NCI-H146 treated with DMSO at 0.1 percent for 48 hours (cell line): Measurements from ENCODE around the gene ZNF165.
"Not testable (repeated sequence)": the region's sequence is repeated elsewhere in the genome, so short reads cannot be mapped to it uniquely, and the experiment has no call there.

Experiments
- DNase-seq: peaks from one replicate; lab custom pipeline; 2025; ENCODE audit not compliant: unreplicated experiment; lab: John Stamatoyannopoulos, UW

The ZNF165 gene

DNA sequence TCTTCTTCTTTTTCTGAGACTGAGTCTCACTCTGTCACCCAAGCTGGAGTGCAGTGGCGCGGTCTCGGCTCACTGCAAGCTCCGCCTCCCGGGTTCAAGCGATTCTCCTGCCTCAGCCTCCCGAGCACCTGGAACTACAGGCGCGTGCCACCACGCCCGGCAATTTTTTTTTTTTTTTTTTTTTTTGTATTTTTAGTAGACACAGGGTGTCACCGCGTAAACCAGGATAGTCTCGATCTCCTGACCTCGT lies at the start of gene ZNF165:
Gene ZNF165 (plus strand): TSS at position 188 of the 250 bp plus-strand sequence. CDS start 4,913 bp downstream, outside the sequence.
- not testable (repeated sequence) for DNase-seq

DNA sequence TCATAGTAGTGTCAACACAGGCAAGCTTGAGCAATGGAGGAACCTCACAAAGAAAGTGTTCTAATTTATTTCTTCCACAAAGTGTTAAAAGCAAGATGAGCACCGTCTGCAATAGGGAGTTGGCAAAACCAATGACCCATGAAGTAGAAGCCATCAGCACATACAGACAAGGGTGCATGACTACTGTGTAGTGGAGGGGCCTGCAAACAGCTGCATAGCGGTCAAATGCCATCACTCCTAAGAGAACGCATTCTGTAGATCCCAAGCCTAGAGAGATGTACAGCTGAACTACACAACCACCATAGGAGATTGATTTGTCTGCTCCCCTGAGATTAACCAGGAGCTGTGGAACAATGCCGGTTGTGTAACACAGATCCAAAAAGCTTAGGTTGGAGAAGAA lies 26.8 kb upstream of the ZNF165 start:
- DNase-seq = no peak

GRCh38 chr6:28060405-28060804 lies 20.0 kb upstream of the ZNF165 start:
- no peak for DNase-seq

- DNase-seq = no peak
Measured at GRCh38 chr6:28064272-28064671, 16.1 kb upstream of the ZNF165 start.

GRCh38 chr6:28068067-28068466 lies 12.3 kb upstream of the ZNF165 start:
- DNase-seq = no peak

- DNase-seq = not testable (repeated sequence)
Measured at GRCh38 chr6:28070968-28071367, 9.4 kb upstream of the ZNF165 start.

GRCh38 chr6:28078050-28078449 lies 2.3 kb upstream of the ZNF165 start:
- no peak for DNase-seq

- no peak for DNase-seq
Measured at GRCh38 chr6:28078836-28079235, 1.5 kb upstream of the ZNF165 start.

DNA sequence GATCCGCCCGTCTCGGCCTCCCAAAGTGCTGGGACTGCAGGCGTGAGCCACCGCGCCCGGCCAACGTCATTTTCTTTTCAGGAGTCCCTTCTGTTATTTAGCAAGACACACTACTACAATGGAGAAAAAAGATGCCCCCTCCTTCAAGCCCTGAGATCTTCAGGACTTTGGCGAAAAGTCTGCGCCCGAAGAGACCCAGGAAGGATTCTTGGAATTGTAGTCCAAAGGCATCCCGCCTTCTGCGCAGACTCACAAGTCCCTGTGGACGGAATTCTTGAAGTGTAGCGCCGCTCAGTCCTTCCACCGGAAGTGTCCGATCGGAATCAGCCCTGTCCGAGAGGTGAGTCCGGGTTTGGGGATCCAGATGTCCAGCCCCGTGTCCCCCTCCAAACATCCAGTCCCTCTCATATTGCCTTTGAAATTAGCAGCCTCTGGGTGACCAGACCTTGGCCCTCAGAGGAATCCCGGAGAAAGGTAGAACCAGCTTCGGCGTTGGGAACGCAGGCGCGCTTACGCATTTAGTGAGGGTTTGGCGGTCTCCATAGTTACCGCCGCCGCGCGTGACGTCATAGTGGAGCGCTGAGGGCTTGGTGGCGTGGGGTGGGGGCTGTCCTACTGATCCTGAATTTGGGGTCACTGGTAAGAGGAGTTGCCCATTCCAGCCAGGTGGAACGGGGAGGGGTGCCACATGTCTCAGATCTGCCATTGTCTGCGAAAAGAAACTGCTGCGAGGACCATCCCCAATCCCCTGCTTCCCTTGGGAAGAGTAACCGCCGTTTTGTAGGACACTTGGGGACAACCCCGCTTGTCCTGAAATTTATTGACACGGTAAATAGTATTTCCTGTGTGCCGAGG lies 490 bp downstream of the ZNF165 start:
- peak; percentile 87 for DNase-seq

DNA sequence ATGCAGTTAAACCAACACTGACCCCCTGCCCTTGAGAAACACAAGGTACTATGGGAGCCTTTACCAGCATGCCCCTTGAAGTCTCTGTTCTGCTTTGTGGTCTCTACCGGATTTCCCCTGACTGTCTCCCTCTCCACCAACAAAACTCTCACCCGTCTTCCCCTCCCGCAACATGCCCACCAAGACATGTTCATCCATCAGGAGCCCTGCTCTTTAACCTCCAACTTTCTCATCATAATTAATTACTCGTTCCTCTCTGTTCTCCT lies 1.1 kb downstream of the ZNF165 start:
- DNase-seq = no peak

GRCh38 chr6:28082939-28083338 lies 2.6 kb downstream of the ZNF165 start:
- DNase-seq = no peak

- no peak for DNase-seq
Measured at GRCh38 chr6:28089054-28089453, 8.7 kb downstream of the ZNF165 start.

DNA sequence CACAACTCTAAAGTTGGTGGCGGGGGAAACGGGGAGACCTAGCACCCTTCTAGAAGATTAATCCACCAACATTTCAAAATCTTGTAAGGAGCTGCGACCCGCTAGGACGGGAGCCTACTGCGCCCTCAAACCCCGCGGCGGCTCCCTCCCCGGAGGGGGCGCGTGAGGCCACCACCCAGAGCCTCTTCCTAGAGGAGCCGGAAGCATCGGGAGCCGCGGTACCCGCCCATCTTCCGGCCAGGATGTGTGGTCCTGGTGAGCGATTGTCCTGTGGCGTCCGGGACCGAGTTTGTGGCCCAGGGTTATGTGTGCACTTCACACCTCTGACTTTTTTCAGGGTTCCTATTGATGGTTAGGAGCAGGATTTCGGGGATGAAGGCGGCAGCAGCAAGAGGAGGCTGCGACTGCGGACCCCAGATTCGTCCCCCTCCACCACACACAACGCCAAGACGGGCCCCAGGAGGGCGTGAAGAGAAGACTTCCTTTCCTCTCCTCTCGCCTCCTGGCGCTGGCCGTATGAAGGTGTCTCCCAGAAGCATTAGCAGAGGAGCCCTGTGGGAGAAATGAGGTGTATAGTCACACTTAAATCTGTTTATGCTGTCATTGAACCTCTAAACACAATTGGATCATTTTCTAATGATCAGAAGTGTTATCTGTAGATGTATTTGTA lies 10.7 kb downstream of the ZNF165 start:
- no peak for DNase-seq

DNA sequence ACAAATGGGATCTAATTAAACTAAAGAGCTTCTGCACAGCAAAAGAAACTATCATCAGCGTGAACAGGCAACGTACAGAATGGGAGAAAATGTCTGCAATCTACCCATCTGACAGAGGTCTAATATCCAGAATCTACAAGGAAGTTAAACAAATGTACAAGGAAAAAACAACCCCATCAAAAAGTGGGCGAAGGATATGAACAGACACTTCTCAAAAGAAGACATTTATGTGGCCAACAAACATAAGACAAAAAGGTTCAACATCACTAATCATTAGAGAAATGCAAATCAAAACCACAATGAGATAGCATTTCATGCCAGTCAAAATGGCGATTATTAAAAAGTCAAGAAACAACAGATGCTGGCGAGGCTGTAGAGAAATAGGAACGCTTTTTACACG lies 21.9 kb downstream of the ZNF165 start:
- DNase-seq = not testable (repeated sequence)

DNA sequence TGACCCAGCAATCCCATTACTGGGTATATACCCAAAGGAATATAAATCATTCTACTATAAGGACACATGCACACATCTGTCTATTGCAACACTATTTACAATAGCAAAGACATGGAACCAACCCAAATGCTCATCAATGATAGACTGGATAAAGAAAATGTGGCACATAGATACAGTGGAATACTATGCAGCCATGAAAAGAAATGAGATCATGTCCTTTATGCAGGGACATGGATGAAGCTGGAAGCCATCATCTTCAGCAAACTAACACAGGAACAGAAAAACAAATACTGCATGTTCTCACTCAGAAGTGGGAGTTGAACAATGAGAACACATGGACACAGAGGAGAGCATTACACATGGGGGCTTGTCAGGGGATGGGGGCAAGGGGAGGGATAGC lies 22.3 kb downstream of the ZNF165 start:
- not testable (repeated sequence) for DNase-seq

DNA sequence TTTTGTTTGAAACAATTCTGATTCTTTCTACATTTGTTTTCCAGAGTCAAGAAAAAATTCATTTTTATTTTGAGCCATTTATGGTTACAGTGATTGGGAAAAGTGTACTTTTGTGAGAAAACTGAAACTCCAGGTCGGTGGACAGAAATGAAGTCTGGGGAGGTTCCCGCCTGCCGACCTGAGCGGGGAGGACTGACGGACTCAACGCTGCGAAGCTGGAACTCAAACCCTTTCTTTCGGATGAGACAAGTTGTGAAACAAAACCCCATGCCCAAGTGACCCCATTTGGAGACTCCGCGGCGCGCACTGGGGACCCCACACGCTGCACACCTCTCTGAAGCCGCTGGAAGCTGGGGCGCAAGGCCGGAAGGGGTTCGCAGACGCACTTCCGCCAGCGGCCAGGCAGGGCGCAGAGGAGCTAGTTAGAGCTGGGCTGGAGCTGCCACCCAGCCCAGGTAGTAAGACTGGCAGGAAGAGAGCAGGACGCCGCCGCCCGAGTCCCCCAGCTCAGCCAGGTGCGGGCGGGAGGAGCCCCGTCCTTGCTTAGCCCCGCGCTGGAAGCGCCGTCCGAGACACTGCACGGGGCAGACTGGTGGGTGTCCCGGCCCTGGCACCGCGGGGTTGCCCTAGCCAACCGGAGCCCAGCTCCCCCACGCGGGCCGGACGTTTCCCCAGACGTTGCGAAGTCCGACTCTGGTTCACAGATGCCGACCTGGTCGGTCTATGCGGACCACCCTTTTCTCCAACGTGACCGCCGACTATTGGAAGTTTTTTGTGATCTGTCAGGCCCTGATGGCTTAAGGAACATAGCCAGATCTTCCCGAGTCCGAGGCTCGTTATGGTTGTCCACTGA lies 24.2 kb downstream of the ZNF165 start:
- peak; percentile 74 for DNase-seq

DNA sequence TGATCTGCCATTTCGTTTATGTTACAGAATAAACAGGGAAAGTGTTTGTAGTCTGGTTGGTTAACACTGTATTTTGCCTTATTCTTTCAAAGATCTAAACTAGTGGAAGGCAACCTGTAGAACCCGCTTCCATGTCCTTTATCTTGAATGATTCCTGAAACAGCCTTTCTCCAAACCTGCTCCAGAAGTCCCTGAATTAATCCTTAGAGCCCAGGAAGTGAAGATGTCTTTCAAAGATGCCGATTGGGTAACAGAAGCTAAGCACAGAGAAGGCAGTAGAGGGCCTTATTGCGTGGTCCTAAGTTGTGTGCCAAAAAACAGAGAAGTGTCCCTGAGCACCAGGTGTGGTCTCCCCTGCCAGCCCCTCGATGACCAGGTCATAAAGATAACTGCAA lies 24.9 kb downstream of the ZNF165 start:
- DNase-seq = no peak

DNA sequence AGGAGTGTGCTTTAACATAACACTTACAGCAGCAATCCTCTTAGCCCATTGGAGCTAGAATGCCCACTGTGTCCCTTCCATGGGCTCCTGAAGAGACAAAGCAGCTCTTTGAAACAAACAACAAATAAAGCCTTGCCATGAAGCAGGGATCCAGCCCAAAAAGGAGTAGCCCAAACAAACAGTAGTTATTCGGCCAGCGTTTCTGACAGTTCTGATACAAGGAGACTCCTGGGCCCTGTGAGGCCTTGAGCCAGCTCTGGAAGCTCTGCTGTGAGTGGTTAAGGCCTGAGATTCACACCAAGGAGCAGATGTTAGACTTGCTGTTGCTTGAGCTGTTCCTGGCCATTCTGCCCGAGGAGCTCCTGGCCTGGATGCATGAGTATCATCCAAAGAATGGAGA lies 27.1 kb downstream of the ZNF165 start:
- no peak for DNase-seq

GRCh38 chr6:28111964-28112363 lies 31.6 kb downstream of the ZNF165 start:
- DNase-seq = no peak

DNA sequence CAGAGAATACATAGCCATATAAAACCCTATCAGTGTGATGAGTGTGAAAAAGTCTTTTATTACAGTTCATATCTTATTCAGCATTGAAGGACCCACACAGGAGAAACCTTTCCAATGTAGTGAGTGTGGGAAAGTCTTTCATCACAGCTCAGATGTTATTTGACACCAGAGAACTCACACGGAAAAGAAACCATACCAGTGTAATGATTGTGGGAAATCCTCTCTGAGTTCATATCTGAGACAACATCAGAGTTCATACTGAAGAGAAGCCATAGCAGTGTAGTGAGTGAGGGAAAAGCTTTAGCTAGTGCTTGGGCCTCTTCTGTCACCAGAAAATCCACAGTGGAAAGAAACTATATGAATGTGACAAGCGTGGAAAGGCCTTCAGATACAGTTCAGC lies 35.4 kb downstream of the ZNF165 start:
- no peak for DNase-seq

DNA sequence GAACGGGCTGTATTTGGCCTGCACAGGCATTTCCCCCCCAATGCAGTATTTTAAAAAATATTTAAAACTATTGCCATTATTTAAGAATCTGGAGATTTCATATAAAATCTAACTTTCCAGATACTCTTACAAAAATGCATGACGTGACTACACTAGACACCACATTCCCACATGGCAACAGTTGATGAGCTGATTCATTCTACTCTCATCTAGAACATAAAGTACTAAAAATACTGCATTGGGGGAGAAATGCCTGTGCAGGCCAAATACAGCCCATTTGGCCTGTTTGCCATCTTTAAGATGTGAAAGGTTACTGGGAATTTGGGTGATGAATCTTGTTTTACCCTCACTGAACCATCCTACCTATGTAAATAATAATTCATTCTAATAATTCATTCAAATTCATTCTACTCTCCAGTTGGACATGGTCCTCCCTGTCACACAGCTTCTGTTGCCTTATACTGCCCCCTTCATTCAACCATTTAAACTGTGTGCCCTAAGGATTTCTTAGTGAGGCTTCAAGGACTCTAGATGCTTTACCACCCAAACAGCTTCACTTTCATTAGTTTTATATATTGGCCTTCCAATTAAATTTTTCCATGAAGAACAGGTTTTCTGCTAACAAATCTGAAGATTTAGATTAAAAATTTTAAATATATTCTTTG lies 37.1 kb downstream of the ZNF165 start:
- DNase-seq = no peak

DNA sequence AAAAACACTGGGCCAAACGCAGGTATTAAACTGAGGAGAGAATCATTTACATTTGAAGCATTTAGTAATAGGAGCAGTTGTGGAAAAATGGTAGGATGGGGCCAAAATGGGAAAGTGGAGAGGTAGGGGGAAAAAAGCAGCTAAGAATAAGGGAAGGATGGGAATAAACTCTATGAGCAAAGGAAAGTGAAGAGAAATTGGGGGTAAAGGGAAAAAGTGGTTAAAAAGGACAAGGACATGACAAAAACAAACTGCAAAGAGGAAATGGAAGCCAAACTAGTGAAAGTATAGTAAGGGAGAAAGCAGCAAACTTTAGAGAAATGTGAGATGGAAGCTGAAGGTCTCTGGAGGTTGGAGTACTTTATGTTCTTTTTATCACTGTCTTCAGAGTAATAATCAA lies 37.8 kb downstream of the ZNF165 start:
- no peak for DNase-seq
